Sigmoid colon (tissue), 7 donors: Measurements from ENCODE around the gene ROBO4. TPM values are rescaled to one million over a fixed set of nuclear protein-coding genes. Genes with fewer than 3 reads are reported as not detected.
A peak's percentile ranks its signal among the peaks of the same experiment; 100 is the strongest.

Source experiments
- DNase-seq: peaks from one replicate; pipeline ENCODE4 v3.0.0-alpha.2; 2019
- H3K27ac ChIP-seq, 4 donors: fragments of 200-600 bp; sonication (generic); one replicate each; pipeline ENCODE4 v1.5.1; 2016 to 2019; ENCODE audit warnings: mild to moderate bottlenecking in 1 of 4
- H3K27me3 ChIP-seq, 3 donors: fragments of 200-600 bp; sonication (generic); one replicate each; pipeline ENCODE4 v1.5.1; 2019; ENCODE audit warnings: mild to moderate bottlenecking in 1 of 3
- H3K36me3 ChIP-seq, 4 donors: fragments of 200-600 bp; sonication (generic); one replicate each; pipeline ENCODE4 v1.5.1; 2016 to 2019
- H3K4me1 ChIP-seq, 4 donors: fragments of 200-600 bp; sonication (generic); one replicate each; pipeline ENCODE4 v1.5.1; 2017 to 2019
- H3K4me3 ChIP-seq, 4 donors: fragments of 200-600 bp; sonication (generic); one replicate each; pipeline ENCODE4 v1.5.1; 2017 to 2019; ENCODE audit warnings: mild to moderate bottlenecking in 2 of 4, moderate library complexity in 1 of 4
- H3K9me3 ChIP-seq, 4 donors: fragments of 200-600 bp in 3 of 4; sonication (generic) in 3 of 4; one replicate each; pipeline versions ENCODE4 v1.5.1 to v1.6.1; 2013 to 2019
- EP300 ChIP-seq, 4 donors: sonication (generic); formaldehyde crosslinking; IDR thresholded peaks; one replicate each; pipeline ENCODE4 v1.6.1; 2017; ENCODE audit warnings: antibody characterized with exemption in 4 of 4
- POLR2A ChIP-seq, 2 donors: fragments of 450-650 bp; IDR thresholded peaks; one replicate each; pipeline ENCODE4 v1.6.1; 2016; ENCODE audit warnings: antibody characterized with exemption in 2 of 2, mild to moderate bottlenecking in 2 of 2, moderate library complexity in 2 of 2
- POLR2AphosphoS5 ChIP-seq, 4 donors: sonication (generic); formaldehyde crosslinking; IDR thresholded peaks; one replicate each; pipeline ENCODE4 v1.6.1; 2017; ENCODE audit warnings: antibody characterized with exemption in 4 of 4
- WGBS, 2 donors: extraction: QIAGEN DNeasy Blood & Tissue Kit; methylation state at CpG; one replicate each; pipeline ENCODE4 v1.1.7; 2013; 5-methylcytosine and 5-hydroxymethylcytosine counted together
- intact Hi-C: fragments of 100-400 bp; cut with DNase I; formaldehyde crosslinking; loops from one replicate; pipeline ENCODE4 v1.15.1; 2023
- polyA plus RNA-seq, 3 donors: library from polyadenylated mRNA; stranded (reverse); fragments of 200-250 nt; gene quantifications; one replicate each; pipeline ENCODE4 v1.2.3, GENCODE V29; 2013
- total RNA-seq, 4 donors: library from RNA; depleted of rRNA; stranded (reverse); fragments of >200 nt; gene quantifications; one replicate each; pipeline ENCODE4 v1.1.0, GENCODE V29; 2016
- TF ChIP-seq, protein P1 (sequence below), 4 experiments: fragments of 450-650 bp in 3 of 4; fragments of 200-600 bp in 1 of 4; IDR thresholded peaks; one replicate each; pipeline ENCODE4 v1.5.1; 2016 to 2019; ENCODE audit warnings: antibody characterized with exemption in 4 of 4, mild to moderate bottlenecking in 3 of 4, moderate library complexity in 2 of 4
- donor health status: healthy with polysubstance abuse.
- donor health status: Bipolar disorder and iron deficiency.
- donor health status: healthy.

ROBO4 gene
- total and polyA plus RNA-seq, 7 donors = 0.46 to 13.8 (median 8.1) TPM

DNA sequence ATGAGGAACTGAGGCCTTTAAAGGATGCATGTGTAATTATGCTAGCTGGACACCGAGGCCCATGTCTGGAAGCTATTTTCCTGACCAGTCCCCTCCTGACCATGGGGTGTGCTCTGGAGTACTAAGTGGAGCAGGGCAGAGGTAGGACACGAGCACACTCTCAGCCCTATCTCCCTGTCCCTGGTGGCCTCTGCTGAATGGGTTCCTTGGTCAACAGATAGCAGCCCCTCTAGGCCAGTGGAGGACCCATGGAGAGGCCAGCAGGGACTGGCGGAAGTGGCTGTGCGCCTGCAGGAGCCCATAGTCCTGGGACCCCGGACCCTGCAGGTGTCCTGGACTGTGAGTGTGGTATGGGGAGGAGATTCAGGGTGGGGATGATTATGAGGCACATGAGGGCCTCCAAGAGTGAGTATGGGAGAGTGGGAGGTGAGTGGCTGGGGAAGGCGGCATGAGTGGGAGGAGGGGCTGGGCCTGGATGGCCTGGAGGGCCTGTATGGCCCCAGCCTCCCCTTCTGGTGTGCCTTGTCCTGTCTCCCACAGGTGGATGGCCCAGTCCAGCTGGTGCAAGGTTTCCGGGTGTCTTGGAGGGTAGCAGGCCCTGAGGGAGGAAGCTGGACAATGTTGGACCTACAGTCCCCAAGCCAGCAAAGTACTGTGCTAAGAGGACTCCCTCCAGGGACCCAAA is 23.0 kb downstream of the ROBO4 start:
- intact Hi-C loops = loop anchor here (5.0 to 10.0 kb wide), 2 partner anchors 37 to 200 kb away; partner anchors contain the start of genes SIAE and SPA17
- TF ChIP-seq POLR2A (IDR thresholded peaks at IDR 0.05) (no peak), EP300 (IDR thresholded peaks at IDR 0.05) (no peak), POLR2AphosphoS5 (IDR thresholded peaks at IDR 0.05) (no peak)
- TF ChIP-seq, protein P1, sequence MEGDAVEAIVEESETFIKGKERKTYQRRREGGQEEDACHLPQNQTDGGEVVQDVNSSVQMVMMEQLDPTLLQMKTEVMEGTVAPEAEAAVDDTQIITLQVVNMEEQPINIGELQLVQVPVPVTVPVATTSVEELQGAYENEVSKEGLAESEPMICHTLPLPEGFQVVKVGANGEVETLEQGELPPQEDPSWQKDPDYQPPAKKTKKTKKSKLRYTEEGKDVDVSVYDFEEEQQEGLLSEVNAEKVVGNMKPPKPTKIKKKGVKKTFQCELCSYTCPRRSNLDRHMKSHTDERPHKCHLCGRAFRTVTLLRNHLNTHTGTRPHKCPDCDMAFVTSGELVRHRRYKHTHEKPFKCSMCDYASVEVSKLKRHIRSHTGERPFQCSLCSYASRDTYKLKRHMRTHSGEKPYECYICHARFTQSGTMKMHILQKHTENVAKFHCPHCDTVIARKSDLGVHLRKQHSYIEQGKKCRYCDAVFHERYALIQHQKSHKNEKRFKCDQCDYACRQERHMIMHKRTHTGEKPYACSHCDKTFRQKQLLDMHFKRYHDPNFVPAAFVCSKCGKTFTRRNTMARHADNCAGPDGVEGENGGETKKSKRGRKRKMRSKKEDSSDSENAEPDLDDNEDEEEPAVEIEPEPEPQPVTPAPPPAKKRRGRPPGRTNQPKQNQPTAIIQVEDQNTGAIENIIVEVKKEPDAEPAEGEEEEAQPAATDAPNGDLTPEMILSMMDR (IDR thresholded peaks at IDR 0.05) = no peak

DNA sequence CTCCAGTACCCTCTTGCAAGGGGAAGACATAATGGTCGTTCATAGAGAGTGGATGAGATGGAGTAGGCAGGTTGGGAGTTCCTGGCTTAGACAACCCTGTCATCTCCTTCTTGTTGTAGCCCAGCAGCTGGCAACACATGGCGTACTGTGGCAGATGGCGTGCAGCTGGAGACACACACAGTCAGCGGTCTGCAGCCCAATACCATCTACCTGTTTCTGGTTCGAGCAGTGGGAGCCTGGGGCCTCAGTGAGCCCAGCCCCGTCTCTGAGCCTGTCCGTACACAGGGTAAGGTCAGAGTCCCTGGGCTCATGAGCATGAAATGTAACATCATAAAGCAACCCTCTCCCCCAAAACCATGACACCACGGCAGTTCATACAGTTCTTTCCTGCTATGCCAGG is 23.7 kb downstream of the ROBO4 start:
- peak; percentile 35 for DNase-seq
- WGBS, 2 donors = 84 to 85% methylated on average over 8 of the region's 8 CpGs
- no peak for TF ChIP-seq EP300 (IDR thresholded peaks at IDR 0.05)
- TF ChIP-seq, protein P1 (IDR thresholded peaks at IDR 0.05) = no peak
- TF ChIP-seq POLR2A (IDR thresholded peaks at IDR 0.05) = no peak
- TF ChIP-seq POLR2AphosphoS5 (IDR thresholded peaks at IDR 0.05) = no peak
- H3K4me3 ChIP-seq = no peak overlapping the region
- no peak overlapping the region for H3K27ac ChIP-seq
- peaks cover 0 to 24% (median 14%) of the 10 kb centered on the region in 4 donors for H3K4me1 ChIP-seq
- no peaks in the 10 kb centered on the region for H3K9me3 ChIP-seq
- peaks cover 10 to 52% (median 42%) of the 10 kb centered on the region in 3 donors for H3K27me3 ChIP-seq
- intact Hi-C loops = loop anchor here (10.0 kb wide), 1 partner anchor 199 kb away; the partner anchor contains the start of genes SIAE and SPA17
- H3K36me3 ChIP-seq = no peaks in the 10 kb centered on the region

More for the DNA sequence above, 23.0 kb downstream of the ROBO4 start:
- WGBS, 2 donors = 93 to 94% methylated on average over 7 of the region's 7 CpGs
- Histone ChIP-seq H3K4me1 (peaks cover 0 to 21% (median 12%) of the 10 kb centered on the region in 4 donors), H3K27ac (no peak overlapping the region), H3K27me3 (peaks cover 4 to 44% (median 35%) of the 10 kb centered on the region in 3 donors), H3K9me3 (no peaks in the 10 kb centered on the region), H3K4me3 (no peak overlapping the region), H3K36me3 (no peaks in the 10 kb centered on the region)
- DNase-seq = peak; percentile 54

DNA sequence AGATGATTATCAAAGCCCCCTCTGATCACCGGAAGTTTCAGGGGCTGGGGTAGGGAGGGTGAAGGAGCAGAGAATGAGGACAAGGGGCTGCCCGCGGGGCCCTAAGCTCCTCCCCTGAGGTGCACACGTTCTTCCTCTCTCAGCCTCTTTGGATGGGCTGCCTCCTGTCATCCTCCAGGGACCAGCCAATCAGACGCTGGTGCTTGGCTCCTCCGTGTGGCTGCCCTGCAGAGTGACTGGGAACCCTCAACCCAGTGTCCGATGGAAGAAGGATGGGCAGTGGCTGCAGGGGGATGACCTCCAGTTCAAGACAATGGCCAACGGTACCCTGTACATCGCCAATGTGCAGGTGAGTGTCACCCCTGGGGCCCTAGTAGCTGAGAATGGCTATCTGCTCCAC is 24.9 kb downstream of the ROBO4 start:
- H3K36me3 ChIP-seq = no peaks in the 10 kb centered on the region
- WGBS, 2 donors = 27 to 30% methylated on average over 9 of the region's 9 CpGs
- H3K4me1 ChIP-seq = peaks cover 0 to 28% (median 18%) of the 10 kb centered on the region in 4 donors
- peak; percentile 52 for DNase-seq
- peaks cover 13 to 64% (median 54%) of the 10 kb centered on the region in 3 donors for H3K27me3 ChIP-seq
- no peaks in the 10 kb centered on the region for H3K9me3 ChIP-seq
- intact Hi-C loops = loop anchor here (10.0 kb wide), 1 partner anchor 198 kb away; the partner anchor contains the start of genes SIAE and SPA17
- no peak for TF ChIP-seq EP300 (IDR thresholded peaks at IDR 0.05)
- no peak for TF ChIP-seq POLR2AphosphoS5 (IDR thresholded peaks at IDR 0.05)
- TF ChIP-seq, protein P1 (IDR thresholded peaks at IDR 0.05) = no peak
- no peak for TF ChIP-seq POLR2A (IDR thresholded peaks at IDR 0.05)
- no peak overlapping the region for H3K4me3 ChIP-seq
- no peak overlapping the region for H3K27ac ChIP-seq

DNA sequence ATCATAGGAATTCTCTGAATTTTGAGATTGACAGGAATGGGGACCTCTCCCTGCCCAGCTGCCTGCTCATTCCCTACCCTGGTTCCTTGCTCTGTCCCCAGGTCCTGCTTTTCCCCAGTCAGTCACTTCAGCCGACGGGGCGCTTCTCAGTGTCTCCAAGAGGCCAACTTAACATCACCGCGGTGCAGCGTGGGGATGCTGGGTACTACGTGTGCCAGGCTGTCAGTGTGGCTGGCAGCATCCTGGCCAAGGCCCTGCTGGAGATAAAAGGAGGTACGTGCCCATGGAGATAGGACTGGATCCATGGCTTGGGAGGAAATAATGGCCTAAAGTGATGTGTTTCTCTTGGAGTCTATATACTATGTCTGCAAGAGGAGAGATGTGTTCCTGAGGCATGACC is 25.4 kb downstream of the ROBO4 start:
- Histone ChIP-seq H3K4me1 (peaks cover 0 to 27% (median 15%) of the 10 kb centered on the region in 4 donors), H3K9me3 (no peaks in the 10 kb centered on the region), H3K4me3 (no peak overlapping the region), H3K27me3 (peaks cover 13 to 68% (median 59%) of the 10 kb centered on the region in 3 donors), H3K27ac (no peak overlapping the region), H3K36me3 (no peaks in the 10 kb centered on the region)
- intact Hi-C loops = loop anchor here (10.0 kb wide), 1 partner anchor 197 kb away; the partner anchor contains the start of genes SIAE and SPA17
- peak; percentile 51 for DNase-seq
- WGBS, 2 donors = 57 to 64% methylated on average over 8 of the region's 8 CpGs
- TF ChIP-seq POLR2A (IDR thresholded peaks at IDR 0.05) = no peak
- no peak for TF ChIP-seq EP300 (IDR thresholded peaks at IDR 0.05)
- TF ChIP-seq, protein P1 (IDR thresholded peaks at IDR 0.05) = no peak
- no peak for TF ChIP-seq POLR2AphosphoS5 (IDR thresholded peaks at IDR 0.05)
